Stimulated activated CD8-positive, alpha-beta memory T cell treated with anti-CD3 and anti-CD28 coated beads, Interleukin-4, amount 100 ng/mL, for 24 hours (primary cell): ENCODE measurements around the gene NSD1.

Experiments
- DNase-seq: peaks from one replicate; pipeline ENCODE4 v3.0.0-alpha.2; 2020; ENCODE audit warnings: low read depth

NSD1 gene

GRCh38 chr5:177309351-177310191 is 176.0 kb downstream of the NSD1 start:
- DNase-seq, result peak; percentile 48

- no peak for DNase-seq
These were observed 176.8 kb downstream of the NSD1 start for GRCh38 chr5:177310332-177310731.

- DNase-seq, result no peak
These were observed 177.3 kb downstream of the NSD1 start for GRCh38 chr5:177310757-177311391.

- no peak for DNase-seq
These were observed 177.8 kb downstream of the NSD1 start for GRCh38 chr5:177311392-177311722.

- DNase-seq, result peak; percentile 95
These were observed 178.4 kb downstream of the NSD1 start, which contains the start of gene MXD3 for GRCh38 chr5:177311723-177312648. Gene MXD3, minus strand, starts transcription at chr5:177311898. Its CDS starts 68 bp downstream, at chr5:177311830.

GRCh38 chr5:177312649-177313181 is 179.1 kb downstream of the NSD1 start:
- no peak for DNase-seq

- DNase-seq, result no peak
These were observed 180.1 kb downstream of the NSD1 start for GRCh38 chr5:177313561-177314259.

- no peak for DNase-seq
These were observed 181.1 kb downstream of the NSD1 start for GRCh38 chr5:177314376-177315342.

GRCh38 chr5:177315411-177315810 is 181.8 kb downstream of the NSD1 start:
- no peak for DNase-seq

GRCh38 chr5:177316005-177316404 is 182.4 kb downstream of the NSD1 start:
- DNase-seq, result no peak

- DNase-seq, result peak; percentile 67
These were observed 184.4 kb downstream of the NSD1 start for GRCh38 chr5:177317959-177318377.

- no peak for DNase-seq
These were observed 186.5 kb downstream of the NSD1 start for GRCh38 chr5:177319913-177320588.

- no peak for DNase-seq
These were observed 187.3 kb downstream of the NSD1 start for GRCh38 chr5:177320879-177321278.

GRCh38 chr5:177325868-177326381 is 192.4 kb downstream of the NSD1 start:
- DNase-seq, result no peak

GRCh38 chr5:177327539-177328522 is 194.3 kb downstream of the NSD1 start:
- no peak for DNase-seq

- DNase-seq, result no peak
These were observed 195.1 kb downstream of the NSD1 start for GRCh38 chr5:177328545-177329231.

- DNase-seq, result no peak
These were observed 196.3 kb downstream of the NSD1 start for GRCh38 chr5:177329883-177330282.
